Activated CD8-positive, alpha-beta T cell treated with anti-CD3 and anti-CD28 coated beads for 36 hours (primary cell): ENCODE results near the gene MAN2A2. TPM values are rescaled to one million over a fixed set of nuclear protein-coding genes. Genes with fewer than 3 reads are reported as not detected.

ENCODE experiments used
- ATAC-seq: fragments of 200-7000 bp; cut with Tn5 transposase; one replicate; pipeline ENCODE4 v1.10.0; 2021; ENCODE audit warnings: mild to moderate bottlenecking, moderate library complexity
- CTCF ChIA-PET: fragments of 350-600 bp; sonication (Branson Sonifier 250); formaldehyde crosslinking; loops from one replicate; lab custom pipeline; 2021; ENCODE audit warnings: antibody characterized with exemption; lab: Charles Lee
- POLR2A ChIA-PET: fragments of 350-600 bp; sonication (Branson Sonifier 250); formaldehyde crosslinking; loops from one replicate; lab custom pipeline; 2021; ENCODE audit warnings: antibody characterized with exemption; lab: Charles Lee
- DNase-seq: peaks from one replicate; pipeline ENCODE4 v3.0.0-alpha.2; 2020
- H3K27ac Mint-ChIP-seq: one replicate; pipeline ENCODE4 v1.8.0; 2021; ENCODE audit warnings: mild to moderate bottlenecking, mixed read lengths
- H3K27me3 Mint-ChIP-seq: one replicate; pipeline ENCODE4 v1.8.0; 2021; ENCODE audit warnings: mixed read lengths
- H3K36me3 Mint-ChIP-seq: one replicate; pipeline ENCODE4 v1.8.0; 2021; ENCODE audit warnings: low read depth, mixed read lengths
- H3K4me1 Mint-ChIP-seq: one replicate; pipeline ENCODE4 v1.8.0; 2021; ENCODE audit warnings: low read depth, mixed read lengths
- H3K4me3 Mint-ChIP-seq: one replicate; pipeline ENCODE4 v1.8.0; 2021; ENCODE audit warnings: mild to moderate bottlenecking, moderate library complexity, mixed read lengths
- H3K9me3 Mint-ChIP-seq: one replicate; pipeline ENCODE4 v1.8.0; 2021; ENCODE audit warnings: mixed read lengths
- CTCF ChIP-seq: fragments of 200-600 bp; IDR thresholded peaks from one replicate; pipeline ENCODE4 v1.8.0; 2022; ENCODE audit warnings: antibody characterized with exemption, mild to moderate bottlenecking
- intact Hi-C: fragments of 100-400 bp; cut with micrococcal nuclease; formaldehyde crosslinking; loops from one replicate; pipeline ENCODE4 v1.10.0; 2022
- total RNA-seq, 2 experiments: library from RNA; stranded (reverse); gene quantifications; one replicate each; pipeline ENCODE4 v1.2.3, GENCODE V29; 2021

The MAN2A2 gene
- total RNA-seq, 2 experiments from 2014 or later, result 85.0 to 87.7 TPM

GRCh38 chr15:90957791-90958190 lies 54.7 kb downstream of the MAN2A2 start:
- Mint-ChIP-seq H3K27me3 (no peaks in the 10 kb centered on the region), H3K27ac (no peak overlapping the region), H3K4me3 (peak overlapping the region; percentile 41), H3K4me1 (peaks cover 8% of the 10 kb centered on the region), H3K9me3 (no peaks in the 10 kb centered on the region), H3K36me3 (peaks cover 51% of the 10 kb centered on the region)
- TF ChIP-seq CTCF, result no peak
- ATAC-seq (no peak), DNase-seq (no peak)
- intact Hi-C loops, result loop anchor here (5.0 kb wide), 1 partner anchor 315 kb away; no protein-coding TSS in a partner anchor
- POLR2A ChIA-PET, result interaction anchor here (0.8 to 8.3 kb wide), 6 partner anchors 9 to 55 kb away, joined by 3 to 98 read pairs (median 6); partner anchors contain the start of genes HDDC3, MAN2A2 and UNC45A
- CTCF ChIA-PET, result interaction anchor here (0.9 to 8.0 kb wide), 13 partner anchors 9 to 314 kb away, joined by 3 to 178 read pairs (median 28); partner anchors contain the start of genes HDDC3, MAN2A2, UNC45A and VPS33B

- no peak for TF ChIP-seq CTCF
- Mint-ChIP-seq H3K27me3 (no peaks in the 10 kb centered on the region), H3K36me3 (peaks cover 54% of the 10 kb centered on the region), H3K4me3 (no peak overlapping the region), H3K27ac (no peak overlapping the region), H3K4me1 (peaks cover 8% of the 10 kb centered on the region), H3K9me3 (no peaks in the 10 kb centered on the region)
- CTCF ChIA-PET, result interaction anchor here (3.8 to 8.0 kb wide), 5 partner anchors 11 to 313 kb away, joined by 20 to 178 read pairs (median 38); partner anchors contain the start of genes HDDC3 and UNC45A
- intact Hi-C loops, result loop anchor here (5.0 kb wide), 1 partner anchor 313 kb away; no protein-coding TSS in a partner anchor
- ATAC-seq (no peak), DNase-seq (no peak)
- POLR2A ChIA-PET, result interaction anchor here (1.3 to 8.3 kb wide), 3 partner anchors 9 to 21 kb away, joined by 3 to 98 read pairs (median 38); partner anchors contain the start of genes HDDC3 and UNC45A
Observed at GRCh38 chr15:90959028-90959595, 56.0 kb downstream of the MAN2A2 start.

GRCh38 chr15:90959894-90960293 lies 56.8 kb downstream of the MAN2A2 start:
- Mint-ChIP-seq H3K36me3 (peaks cover 53% of the 10 kb centered on the region), H3K27ac (no peak overlapping the region), H3K9me3 (no peaks in the 10 kb centered on the region), H3K4me1 (peaks cover 5% of the 10 kb centered on the region), H3K4me3 (no peak overlapping the region), H3K27me3 (no peaks in the 10 kb centered on the region)
- ATAC-seq, result no peak
- no peak for DNase-seq
- no peak for TF ChIP-seq CTCF
- ChIA-PET POLR2A (interaction anchor here (0.7 to 4.5 kb wide), 3 partner anchors 8 to 28 kb away, joined by 3 to 38 read pairs (median 3); no protein-coding TSS in a partner anchor), CTCF (interaction anchor here (0.8 to 8.0 kb wide), 5 partner anchors 19 to 96 kb away, joined by 4 to 178 read pairs (median 28); partner anchors contain the start of genes HDDC3 and UNC45A)
- intact Hi-C loops, result loop anchor here (5.0 kb wide), 1 partner anchor 312 kb away; no protein-coding TSS in a partner anchor

GRCh38 chr15:90960298-90961091 lies 57.4 kb downstream of the MAN2A2 start:
- Mint-ChIP-seq H3K4me1 (peaks cover 5% of the 10 kb centered on the region), H3K27ac (no peak overlapping the region), H3K9me3 (no peaks in the 10 kb centered on the region), H3K4me3 (no peak overlapping the region), H3K36me3 (peaks cover 55% of the 10 kb centered on the region), H3K27me3 (no peaks in the 10 kb centered on the region)
- ChIA-PET CTCF (interaction anchor here (0.8 to 8.0 kb wide), 4 partner anchors 18 to 95 kb away, joined by 4 to 178 read pairs (median 23); partner anchors contain the start of genes HDDC3 and UNC45A), POLR2A (interaction anchor here (0.7 to 4.5 kb wide), 2 partner anchors 8 to 29 kb away, joined by 3 to 38 read pairs; no protein-coding TSS in a partner anchor)
- intact Hi-C loops, result no loop called here
- DNase-seq (no peak), ATAC-seq (no peak)
- TF ChIP-seq CTCF, result no peak
